Astrocyte of the hippocampus (primary cell): ENCODE results near the gene USP35.
"Not testable (repeated sequence)": the region's sequence is repeated elsewhere in the genome, so short reads cannot be mapped to it uniquely, and the experiment has no call there.

ENCODE experiments used
- DNase-seq: peaks from one replicate; pipeline ENCODE4 v3.0.0; 2011; ENCODE audit warnings: low read depth, low spot score

USP35 gene

DNA sequence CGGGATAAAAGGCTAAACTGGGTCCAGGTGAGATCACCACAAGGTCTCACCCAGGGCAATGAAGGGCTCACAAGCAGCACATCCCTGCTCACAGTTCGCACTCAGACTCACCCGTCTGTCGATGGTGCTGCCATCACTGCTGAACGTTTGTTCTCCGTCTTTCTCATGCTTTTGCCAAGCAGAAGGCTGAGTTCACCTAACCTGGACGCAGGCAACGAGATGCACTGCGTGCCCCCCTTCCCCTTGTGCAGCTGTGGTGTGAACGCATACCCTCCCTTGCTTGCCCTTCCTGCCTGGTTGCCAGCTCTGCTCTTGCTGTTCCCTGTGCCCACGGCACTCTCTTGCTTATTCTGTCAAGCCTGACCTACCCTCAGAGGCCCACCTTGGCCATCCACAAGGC is 18.3 kb upstream of the USP35 start:
- no peak for DNase-seq

DNA sequence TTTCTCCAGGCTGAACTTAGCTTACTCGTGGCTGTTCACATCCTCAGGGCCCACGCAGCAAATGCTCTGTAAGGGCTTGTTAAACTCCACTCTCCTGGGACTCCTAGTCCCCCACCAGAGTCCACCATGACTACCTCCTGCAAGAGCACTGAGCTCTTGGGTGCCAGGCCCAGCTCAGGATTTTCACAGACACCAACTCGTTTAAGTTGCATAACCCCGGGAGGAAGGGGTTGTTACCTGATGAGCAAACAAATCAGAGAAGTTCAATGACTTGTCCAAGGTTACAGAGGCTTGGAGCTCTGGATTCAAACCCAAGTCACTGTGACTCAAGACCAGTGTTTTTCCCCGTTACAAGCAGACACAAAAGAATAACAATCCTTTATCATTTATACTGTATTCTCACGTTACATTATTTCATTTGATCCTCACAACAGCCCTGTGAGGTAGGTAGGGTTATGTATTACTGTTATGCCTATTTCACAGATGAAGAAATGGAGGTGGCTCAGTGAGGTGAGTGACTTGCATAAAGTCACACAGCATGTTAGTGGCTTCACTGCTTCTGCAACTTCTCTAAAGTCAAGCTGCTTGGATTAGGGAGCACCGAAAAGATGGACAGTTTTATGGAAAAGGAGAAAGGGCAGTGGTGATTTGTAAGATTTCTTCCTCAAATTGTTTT is 17.7 kb upstream of the USP35 start:
- DNase-seq = no peak

DNA sequence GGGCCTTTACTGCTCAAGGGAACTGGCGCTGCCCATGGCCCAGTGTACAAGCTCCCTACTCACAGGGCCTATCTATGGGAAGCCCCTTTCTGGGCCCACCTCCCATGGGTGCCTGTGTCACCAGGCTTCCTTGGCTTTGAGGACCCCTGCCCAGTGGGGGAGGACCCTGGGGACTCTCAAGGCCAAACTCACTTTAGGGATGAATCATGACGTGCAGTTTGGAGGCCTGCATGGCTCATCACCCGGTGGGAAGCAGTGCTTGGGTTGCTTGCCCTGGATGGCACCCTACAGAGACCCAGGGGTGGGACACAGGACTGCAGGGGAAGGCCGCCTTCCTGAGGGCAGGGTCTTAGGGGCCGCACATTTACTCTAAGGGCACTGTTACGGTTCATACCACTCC is 16.8 kb upstream of the USP35 start:
- no peak for DNase-seq

DNA sequence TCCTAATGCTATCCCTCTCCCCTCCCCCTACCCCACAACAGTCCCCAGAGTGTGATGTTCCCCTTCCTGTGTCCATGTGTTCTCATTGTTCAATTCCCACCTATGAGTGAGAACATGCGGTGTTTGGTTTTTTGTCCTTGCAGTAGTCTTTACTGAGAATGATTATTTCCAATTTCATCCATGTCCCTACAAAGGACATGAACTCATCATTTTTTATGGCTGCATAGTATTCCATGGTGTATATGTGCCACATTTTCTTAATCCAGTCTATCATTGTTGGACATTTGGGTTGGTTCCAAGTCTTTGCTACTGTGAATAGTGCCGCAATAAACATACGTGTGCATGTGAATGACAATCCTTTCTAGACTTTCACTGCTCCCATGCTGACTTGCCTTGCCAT is 12.9 kb upstream of the USP35 start:
- not testable (repeated sequence) for DNase-seq

DNA sequence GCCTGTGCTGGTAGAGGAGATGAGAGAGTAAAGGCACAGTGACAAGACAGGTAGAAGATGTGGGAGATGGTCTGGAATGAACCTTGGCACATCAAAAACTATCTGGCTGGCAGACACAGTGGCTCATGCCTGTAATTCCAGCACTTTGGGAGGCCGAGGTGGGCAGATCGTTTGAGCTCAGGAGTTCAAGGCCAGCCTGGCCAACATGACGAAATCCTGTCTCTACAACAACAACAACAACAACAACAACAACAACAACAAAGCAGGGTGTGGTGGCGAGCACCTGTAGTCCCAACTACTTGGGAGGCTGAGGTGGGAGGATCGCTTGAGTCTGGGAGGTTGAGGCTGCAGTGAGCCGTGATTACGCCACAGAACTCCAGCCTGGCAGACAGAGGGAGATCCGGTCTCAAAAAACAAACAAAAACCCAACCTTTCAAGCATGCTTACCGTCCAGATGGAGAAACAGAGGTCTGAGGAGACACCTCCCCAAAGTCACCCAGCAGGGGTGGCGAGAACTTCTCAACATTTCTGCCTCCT is 12.0 kb upstream of the USP35 start:
- DNase-seq = no peak

DNA sequence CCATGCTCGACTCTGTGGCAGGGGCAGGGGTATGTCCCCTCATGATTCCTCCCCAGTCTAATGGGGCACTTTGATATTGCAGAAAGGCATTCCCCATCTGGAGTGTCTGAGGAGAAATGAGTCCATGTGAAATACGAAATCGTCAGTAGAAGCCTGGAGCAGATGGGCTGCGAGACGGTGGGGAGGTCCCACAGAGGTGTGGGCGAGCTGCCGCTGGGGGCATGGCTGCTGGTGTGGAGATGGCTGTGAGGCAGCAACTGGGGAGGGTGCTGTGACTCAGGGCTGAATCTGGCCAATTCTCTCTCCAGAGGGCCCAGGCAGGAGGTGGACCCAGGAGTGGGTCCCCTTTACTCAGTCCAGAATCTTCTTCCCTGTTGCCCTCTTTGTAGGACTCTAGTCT is 11.5 kb upstream of the USP35 start:
- DNase-seq = no peak

DNA sequence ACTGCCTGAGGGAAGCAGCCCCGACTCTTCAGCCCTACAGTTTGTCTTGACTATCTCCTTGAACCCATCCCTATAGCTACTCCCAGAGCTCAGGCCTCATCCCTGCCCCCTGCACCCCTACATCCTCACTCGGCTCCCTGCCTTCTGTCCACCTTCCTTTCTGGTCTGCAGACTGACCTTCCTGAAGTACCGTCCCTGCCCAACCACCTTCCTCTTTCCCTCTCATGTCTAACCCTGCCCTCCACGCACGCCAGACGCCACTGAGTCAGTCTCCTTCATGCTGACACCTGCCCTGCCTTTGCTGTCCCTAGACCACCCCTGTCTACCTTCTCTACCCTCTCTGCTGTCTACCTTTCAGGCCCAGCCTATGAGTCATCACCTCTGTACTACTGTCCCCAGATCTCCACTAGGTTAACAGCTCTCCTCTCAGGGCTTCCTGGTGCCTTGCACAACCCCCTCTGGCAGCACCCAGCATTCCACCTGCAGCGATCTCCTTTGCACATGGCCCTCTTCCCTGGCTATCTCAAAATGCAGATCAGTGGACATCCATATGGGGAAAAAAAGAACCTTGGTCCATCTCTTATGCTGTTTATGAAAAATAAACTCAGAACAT is 9.2 kb upstream of the USP35 start:
- no peak for DNase-seq

DNA sequence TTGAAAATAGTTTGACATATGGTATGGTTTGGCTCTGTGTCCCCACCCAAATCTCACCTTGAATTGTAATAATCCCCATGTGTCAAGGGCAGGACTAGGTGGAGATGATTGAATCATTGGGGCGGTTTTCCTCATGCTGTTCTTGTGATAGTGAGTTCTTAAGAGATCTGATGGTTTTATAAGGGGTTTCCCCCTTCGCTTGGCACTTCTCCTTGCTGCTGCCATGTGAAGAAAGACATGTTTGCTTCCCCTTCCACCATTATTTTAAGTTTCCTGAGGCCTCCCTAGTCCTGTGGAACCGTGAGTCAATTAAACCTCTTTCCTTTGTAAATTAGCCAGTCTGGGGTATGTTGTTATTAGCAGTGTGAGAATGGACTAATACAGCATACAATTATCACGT is 8.0 kb upstream of the USP35 start:
- no peak for DNase-seq

DNA sequence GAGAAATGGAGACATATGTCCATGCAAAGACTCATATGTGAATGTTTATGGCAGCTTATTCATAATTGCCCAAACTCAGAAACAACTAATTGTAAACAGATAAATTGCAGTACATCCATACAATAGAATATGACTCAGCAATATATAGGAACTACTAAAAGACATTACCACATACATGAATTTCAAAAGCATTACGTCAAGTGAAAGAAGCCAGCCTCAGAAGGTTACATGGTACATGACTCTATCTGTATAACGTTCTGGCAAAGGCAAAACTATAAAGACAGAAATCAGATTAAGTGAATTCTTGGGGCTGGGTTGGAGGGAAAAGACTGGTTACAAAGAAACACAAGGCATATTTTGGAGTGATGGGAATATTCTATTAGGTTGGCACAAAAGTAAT is 7.5 kb upstream of the USP35 start:
- DNase-seq = no peak

DNA sequence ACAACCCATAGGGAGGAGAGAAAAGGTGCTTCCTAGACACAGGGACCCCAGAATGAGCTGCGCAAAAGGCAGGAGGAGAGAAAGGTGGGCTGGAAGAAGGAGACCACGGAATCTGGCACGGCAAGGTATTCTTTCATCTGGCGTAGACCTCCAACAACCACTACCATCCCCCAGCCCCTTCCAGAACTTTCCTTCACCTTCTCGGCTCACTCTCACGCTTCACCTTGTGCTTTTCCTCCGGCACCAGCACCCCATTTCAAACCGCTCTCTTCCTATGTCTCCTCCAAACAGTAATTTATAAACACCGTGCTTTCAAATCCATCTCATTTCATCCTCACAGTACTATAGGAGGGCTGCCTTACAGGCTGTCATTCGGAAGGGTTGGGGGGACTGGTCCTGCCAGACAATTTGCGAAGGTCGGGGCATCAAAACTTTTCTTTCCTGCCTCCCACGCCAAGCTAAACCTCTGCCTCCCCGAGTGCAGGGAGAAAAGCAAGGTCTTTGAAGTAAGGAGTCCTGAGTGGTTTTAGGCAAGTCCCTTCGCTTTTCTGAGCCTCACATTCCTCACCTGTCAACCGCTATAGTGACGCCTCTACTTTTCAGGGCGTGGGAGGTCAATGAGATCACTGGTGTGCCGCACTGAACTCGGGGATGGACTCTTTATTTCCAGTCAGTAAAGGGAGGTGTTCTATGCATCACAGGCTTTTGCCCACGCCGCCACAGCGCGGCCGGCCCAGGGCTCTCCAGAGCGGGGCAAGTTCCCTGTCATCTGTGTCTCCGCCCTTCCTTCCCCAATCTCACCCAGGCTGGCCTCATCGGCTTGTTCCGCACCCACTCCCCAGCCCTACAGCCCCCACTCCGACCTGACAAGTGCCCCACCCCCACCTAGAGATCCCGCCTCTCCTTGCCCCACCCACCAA is 1.1 kb upstream of the USP35 start:
- no peak for DNase-seq

DNA sequence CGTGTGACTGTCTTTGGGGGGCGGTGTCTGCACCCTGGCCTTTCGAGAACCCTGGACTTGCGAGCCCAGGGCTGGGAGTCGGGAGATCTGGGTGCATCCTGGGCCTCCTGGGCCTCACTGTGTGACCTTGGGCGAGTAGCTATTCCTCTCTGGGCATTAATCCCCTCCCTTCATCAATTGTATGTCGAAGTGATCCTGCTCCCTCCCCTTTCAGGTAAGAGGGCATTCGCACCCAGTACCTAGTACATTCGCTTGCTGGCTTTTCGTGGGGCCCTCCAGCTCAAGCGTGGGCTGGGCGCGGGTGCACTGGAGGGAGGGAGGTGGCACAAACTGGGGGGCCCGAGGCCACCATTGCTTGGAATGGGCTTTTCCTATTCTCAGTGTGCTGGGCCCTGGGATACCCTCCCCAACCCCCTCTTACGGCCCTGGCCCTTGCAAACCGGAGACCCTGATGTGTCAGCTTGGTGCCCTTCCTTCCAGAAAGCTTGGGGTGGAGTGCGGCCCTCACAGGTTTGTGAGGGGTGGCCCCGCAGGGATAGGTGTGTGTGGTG is 530 bp downstream of the USP35 start:
- DNase-seq = no peak

DNA sequence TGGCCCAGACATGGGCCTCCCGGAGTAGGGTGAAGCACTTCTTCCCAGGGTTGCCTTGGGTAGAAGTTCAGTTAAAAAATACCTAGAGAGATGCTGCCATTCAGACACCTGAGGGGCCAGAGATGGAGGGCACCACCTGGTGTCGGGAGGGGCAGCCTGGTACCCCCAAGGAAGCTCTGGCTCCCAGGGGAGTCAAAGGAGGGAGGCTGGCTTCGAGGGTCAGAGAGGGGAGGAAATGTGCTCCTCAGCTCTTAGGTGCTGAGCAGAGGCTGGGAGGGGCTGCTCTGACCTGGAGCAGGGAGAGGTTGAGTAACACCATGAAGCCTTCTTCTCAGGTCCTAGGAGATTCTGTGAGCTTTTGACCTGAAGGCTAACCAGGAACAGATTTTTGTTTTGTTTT is 1.1 kb downstream of the USP35 start:
- no peak for DNase-seq

DNA sequence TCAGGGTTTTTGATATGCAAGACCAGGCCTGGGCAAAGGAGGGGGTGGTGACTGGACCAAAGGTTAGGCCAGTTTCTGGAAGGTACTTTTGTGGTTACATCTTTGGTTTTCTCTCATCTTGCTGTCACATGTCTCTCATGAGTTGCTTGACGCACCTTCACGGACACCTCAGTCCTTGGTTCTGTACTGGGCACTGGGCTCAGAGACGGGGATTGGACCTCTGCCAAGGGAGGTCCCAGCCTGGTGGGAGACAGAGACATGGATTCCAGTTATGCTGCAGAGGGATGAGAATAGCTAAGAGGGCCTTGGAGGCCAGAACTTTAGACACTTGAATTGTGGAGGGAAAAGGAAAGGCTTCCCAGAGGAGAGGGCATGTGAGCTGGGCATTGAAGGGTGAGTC is 1.7 kb downstream of the USP35 start:
- DNase-seq = no peak

DNA sequence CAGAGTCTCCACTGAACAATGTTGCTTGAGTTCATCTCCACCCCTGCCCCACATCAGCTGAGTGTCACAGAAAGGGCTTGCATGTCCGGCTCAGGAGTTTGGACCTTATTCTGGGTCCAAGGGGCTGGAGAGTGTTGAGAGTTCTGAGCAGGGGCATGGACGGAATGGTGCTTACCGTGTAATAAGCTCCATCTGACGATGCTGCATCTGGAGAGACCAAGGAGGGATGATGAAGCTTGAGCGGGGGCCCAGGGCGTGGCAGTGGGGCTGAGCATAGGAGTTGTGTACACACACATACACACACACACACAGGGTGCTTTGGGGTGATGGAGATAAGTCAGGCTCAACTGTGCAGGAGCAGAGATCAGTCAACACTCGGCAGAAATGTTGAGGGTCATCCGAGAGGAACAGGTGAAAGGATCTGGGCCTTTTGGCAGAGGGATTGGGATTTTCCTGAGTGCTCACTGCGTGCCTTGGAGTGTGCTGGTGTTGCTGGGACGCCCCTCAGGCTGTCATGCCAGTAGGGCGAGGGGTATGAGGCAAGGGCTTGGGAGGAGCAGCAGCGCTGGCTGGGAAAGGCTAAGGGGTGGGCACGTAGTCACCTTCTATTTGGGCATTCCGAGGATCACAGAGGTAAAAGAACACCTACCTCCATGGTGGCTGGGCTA is 2.3 kb downstream of the USP35 start:
- DNase-seq = no peak

DNA sequence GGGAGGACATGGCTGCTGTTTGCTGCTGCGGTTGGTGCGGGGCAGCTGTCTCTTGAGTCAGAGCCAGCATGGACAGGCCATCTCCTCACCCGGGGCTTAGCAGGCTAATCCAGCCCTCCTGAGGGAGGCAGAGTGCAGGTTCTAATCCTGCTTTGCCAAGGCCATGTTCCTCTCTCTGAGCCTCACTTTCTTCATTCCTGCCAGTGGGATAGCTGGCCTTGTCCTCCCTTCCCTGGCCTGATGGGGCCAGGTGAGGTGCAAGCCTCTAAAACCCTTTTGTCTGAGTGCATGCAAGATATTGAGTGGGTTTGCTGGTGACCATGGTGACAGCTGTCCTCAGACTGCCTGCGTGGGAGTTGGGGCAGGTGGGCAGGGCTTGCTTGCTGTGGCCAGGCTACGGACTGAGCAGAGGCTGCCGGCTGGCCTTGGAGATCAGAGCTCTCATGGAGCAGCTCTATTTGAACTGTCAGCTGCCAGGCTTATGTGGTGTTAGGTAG is 3.6 kb downstream of the USP35 start:
- DNase-seq = no peak

DNA sequence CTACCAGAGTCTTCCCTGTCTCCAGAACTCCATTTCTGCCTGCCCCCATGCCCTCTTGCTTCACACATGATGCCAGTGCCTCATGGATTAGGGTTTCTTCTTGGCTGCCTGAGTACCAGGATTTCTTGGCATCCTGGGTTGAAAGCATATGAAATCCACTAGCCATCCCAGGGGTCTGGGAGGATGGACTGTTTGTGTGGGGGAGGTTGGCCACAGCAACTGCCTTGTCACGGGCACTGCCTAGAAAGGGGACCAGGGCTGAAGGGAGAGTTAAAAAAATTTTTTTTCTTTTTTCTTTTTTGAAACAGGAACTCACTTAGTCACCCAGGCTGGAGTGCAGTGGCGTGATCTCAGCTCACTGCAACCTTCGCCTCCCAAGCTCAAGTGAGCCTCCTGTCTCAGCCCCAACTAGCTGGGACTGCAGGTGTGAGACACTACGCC is 4.2 kb downstream of the USP35 start:
- DNase-seq = no peak

DNA sequence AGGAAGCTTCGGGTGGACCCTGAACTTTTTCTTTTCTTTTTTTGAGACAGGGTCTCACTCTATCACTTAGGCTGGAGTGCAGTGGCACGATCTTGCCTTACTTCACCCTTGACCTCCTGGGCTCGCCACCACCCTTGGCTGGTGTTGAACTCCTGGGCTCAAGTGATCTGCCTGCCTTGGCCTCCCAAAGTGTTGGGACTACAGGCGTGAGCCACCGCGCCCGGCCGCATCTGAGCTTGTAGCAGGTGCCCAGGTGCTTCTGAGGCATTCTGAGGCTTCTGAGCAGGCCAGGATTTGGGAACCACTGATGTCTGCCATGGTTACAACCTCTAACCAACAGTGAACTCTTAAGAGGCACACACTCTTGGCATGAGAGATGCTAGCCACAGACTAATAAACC is 5.1 kb downstream of the USP35 start:
- DNase-seq = no peak

DNA sequence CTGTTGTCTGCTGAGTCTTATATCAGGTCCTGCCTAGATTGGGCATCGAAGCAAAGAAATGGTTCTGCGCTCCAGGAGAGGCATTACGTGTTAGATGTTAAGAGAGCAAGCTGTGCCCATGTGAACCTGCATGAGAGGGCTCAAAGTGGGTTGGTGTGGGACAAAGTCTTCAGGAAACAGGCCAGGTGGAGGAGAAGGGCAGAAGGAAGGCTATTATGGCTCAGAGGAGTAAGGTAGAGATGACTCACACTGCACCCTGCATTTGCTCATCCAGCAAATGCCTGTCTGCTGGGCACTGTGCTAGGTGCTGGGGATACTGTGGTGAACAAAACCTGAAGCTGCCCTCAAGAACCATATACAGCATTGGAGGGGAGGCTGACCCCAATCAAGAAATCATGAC is 5.8 kb downstream of the USP35 start:
- no peak for DNase-seq

DNA sequence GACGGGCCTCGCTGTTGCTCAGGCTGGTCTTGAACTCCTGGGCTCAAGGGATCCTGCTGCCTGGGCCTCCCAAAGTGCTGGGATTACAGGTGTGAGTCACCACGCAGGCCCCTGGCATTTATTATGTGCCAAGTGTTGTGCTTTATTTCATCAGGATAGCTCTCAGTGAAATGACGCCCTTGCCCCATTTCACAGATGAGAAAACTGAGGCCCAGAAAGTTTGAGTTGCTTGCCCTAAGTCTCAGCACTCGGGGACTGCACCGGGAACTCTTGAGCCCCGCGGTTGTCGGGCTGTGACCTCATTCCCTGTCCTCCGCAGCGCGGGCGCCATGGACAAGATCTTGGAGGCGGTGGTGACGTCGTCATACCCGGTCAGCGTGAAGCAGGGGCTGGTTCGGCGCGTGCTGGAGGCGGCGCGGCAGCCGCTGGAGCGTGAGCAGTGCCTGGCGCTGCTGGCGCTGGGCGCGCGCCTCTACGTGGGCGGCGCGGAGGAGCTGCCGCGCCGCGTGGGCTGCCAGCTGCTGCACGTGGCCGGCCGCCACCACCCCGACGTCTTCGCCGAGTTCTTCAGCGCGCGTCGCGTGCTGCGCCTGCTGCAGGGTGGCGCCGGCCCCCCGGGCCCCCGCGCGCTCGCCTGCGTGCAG is 7.3 kb downstream of the USP35 start:
- peak; percentile 42 for DNase-seq

DNA sequence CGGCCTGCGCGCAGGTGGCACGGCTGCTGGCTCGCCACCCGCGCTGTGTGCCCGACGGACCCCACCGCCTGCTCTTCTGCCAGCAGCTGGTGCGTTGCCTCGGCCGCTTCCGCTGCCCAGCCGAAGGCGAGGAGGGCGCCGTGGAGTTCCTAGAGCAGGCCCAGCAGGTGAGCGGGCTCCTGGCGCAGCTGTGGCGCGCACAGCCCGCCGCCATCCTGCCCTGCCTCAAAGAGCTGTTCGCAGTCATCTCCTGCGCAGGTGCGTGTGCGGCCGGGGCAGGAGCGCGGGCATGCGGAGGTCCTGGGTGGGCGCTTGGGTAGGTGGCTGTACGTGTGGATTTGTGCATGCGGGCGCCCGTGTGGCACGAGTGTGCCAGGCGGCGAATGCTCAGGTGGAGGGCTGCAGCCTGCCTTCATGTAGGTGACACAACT is 8.0 kb downstream of the USP35 start:
- DNase-seq = no peak

DNA sequence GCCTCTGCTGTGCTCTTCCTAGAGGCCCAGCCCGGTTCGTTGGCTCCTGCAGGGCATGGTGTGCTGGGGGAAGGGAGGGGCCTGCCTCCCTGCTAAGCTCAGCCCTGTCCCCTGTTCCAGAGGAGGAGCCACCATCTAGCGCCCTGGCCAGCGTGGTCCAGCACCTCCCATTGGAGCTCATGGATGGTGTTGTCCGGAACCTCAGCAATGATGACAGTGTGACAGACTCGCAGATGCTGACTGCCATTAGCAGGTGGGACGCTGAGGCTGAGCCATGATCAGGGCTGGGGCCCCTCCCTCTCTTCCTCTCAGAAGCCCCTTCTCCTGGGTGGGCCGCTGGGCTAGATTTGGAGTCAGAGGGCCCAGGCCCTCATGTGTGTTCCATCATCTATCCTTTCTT is 9.1 kb downstream of the USP35 start:
- DNase-seq = no peak
